HepG2 (cell line): ENCODE results near the gene RUVBL2. TPM values are rescaled to one million over a fixed set of nuclear protein-coding genes. Genes with fewer than 3 reads are reported as not detected.

Source experiments
- ARNTL ChIP-seq: sonication (generic); formaldehyde crosslinking; IDR thresholded peaks from 2 replicates; pipeline ENCODE4 v1.4.0; 2020; ENCODE audit warnings: mild to moderate bottlenecking, missing genetic modification reagents
- E2F1 ChIP-seq: sonication (generic); formaldehyde crosslinking; IDR thresholded peaks from 2 replicates; pipeline ENCODE4 v1.5.0; 2020; ENCODE audit warnings: missing genetic modification reagents
- FOSL2 ChIP-seq: sonication (generic); formaldehyde crosslinking; IDR thresholded peaks from 2 replicates; pipeline ENCODE4 v1.4.0; 2020; ENCODE audit warnings: missing genetic modification reagents
- GTF2F1 ChIP-seq: fragments of 150-350 bp; IDR thresholded peaks from 2 replicates; pipeline ENCODE4 v1.6.1; 2014; ENCODE audit warnings: low read length
- HNRNPL ChIP-seq: fragments of 200-400 bp; formaldehyde crosslinking; IDR thresholded peaks from 2 replicates; pipeline ENCODE4 v1.6.1; 2017; ENCODE audit warnings: mild to moderate bottlenecking, low read depth, low read length
- KDM3A ChIP-seq: IDR thresholded peaks from 2 replicates; pipeline ENCODE4 v1.6.1; 2018; ENCODE audit warnings: low read depth, missing compliant biosample characterization
- MAFK ChIP-seq, 2 experiments: IDR thresholded peaks in 1 of 2; conservative IDR thresholded peaks in 1 of 2; 2 replicates each; pipeline ENCODE4 v1.6.1; 2011; ENCODE audit warnings: improper control_type of control experiment in 2 of 2, low read length in 2 of 2
- NFATC3 ChIP-seq: sonication (generic); formaldehyde crosslinking; IDR thresholded peaks from 2 replicates; pipeline ENCODE4 v1.5.1; 2020; ENCODE audit warnings: mild to moderate bottlenecking, missing genetic modification reagents
- PAWR ChIP-seq: sonication (generic); formaldehyde crosslinking; IDR thresholded peaks from 2 replicates; pipeline ENCODE4 v1.4.0; 2020; ENCODE audit warnings: missing genetic modification reagents, mild to moderate bottlenecking, borderline replicate concordance
- POLR2G ChIP-seq: fragments of 200-400 bp; formaldehyde crosslinking; IDR thresholded peaks from 2 replicates; pipeline ENCODE4 v1.6.1; 2018; ENCODE audit warnings: mild to moderate bottlenecking, low read depth, low read length, moderate library complexity
- PTBP1 ChIP-seq: fragments of 200-400 bp; formaldehyde crosslinking; IDR thresholded peaks from 2 replicates; pipeline ENCODE4 v1.6.1; 2018; ENCODE audit warnings: low read length, low read depth; ENCODE audit not compliant: poor library complexity, severe bottlenecking
- RAD51 ChIP-seq: fragments of 450-650 bp; IDR thresholded peaks from 2 replicates; pipeline ENCODE4 v1.6.1; 2016; ENCODE audit warnings: borderline replicate concordance
- RFX1 ChIP-seq: fragments of 450-650 bp; IDR thresholded peaks from 2 replicates; pipeline ENCODE4 v1.6.1; 2017
- SNAI1 ChIP-seq: sonication (generic); formaldehyde crosslinking; IDR thresholded peaks from 2 replicates; pipeline ENCODE4 v1.5.0; 2020; ENCODE audit warnings: mild to moderate bottlenecking, missing genetic modification reagents, borderline replicate concordance
- SP1 ChIP-seq, 2 experiments: fragments of 450-650 bp in 1 of 2; sonication (generic) in 1 of 2; formaldehyde crosslinking in 1 of 2; IDR thresholded peaks; 2 replicates each; pipeline versions ENCODE4 v1.4.0 to v1.6.1; 2016 to 2020; ENCODE audit warnings: missing genetic modification reagents in 1 of 2
- YY1 ChIP-seq: IDR thresholded peaks from 2 replicates; pipeline ENCODE4 v1.6.1; 2011; ENCODE audit warnings: low read length, low read depth, moderate library complexity, mild to moderate bottlenecking; ENCODE audit not compliant: insufficient read depth, insufficient replicate concordance
- ZBTB38 ChIP-seq: sonication (generic); formaldehyde crosslinking; IDR thresholded peaks from 2 replicates; pipeline ENCODE4 v1.5.1; 2020; ENCODE audit warnings: mild to moderate bottlenecking, missing genetic modification reagents
- ZFY ChIP-seq: sonication (generic); formaldehyde crosslinking; IDR thresholded peaks from 2 replicates; pipeline ENCODE4 v1.4.0; 2020; ENCODE audit warnings: missing genetic modification reagents
- ZNF256 ChIP-seq: sonication (generic); formaldehyde crosslinking; conservative IDR thresholded peaks from 2 replicates; pipeline ENCODE4 v1.4.0; 2020; ENCODE audit warnings: missing genetic modification reagents
- ZNF275 ChIP-seq: sonication (generic); formaldehyde crosslinking; IDR thresholded peaks from 2 replicates; pipeline ENCODE4 v1.8.0; 2022; ENCODE audit warnings: missing genetic modification reagents, mild to moderate bottlenecking, inconsistent platforms, borderline replicate concordance
- ZNF503 ChIP-seq: sonication (generic); formaldehyde crosslinking; IDR thresholded peaks from 2 replicates; pipeline ENCODE4 v1.4.0; 2020; ENCODE audit warnings: missing genetic modification reagents
- ZNF709 ChIP-seq: sonication (generic); formaldehyde crosslinking; IDR thresholded peaks from 2 replicates; pipeline ENCODE4 v1.5.0; 2020; ENCODE audit warnings: mild to moderate bottlenecking, missing genetic modification reagents
- ZNF83 ChIP-seq: sonication (generic); formaldehyde crosslinking; IDR thresholded peaks from 2 replicates; pipeline ENCODE4 v1.4.0; 2020; ENCODE audit warnings: missing genetic modification reagents, mild to moderate bottlenecking, borderline replicate concordance
- ZSCAN31 ChIP-seq: sonication (generic); formaldehyde crosslinking; IDR thresholded peaks from 2 replicates; pipeline ENCODE4 v1.5.0; 2020; ENCODE audit warnings: low read depth, mild to moderate bottlenecking, missing genetic modification reagents
- polyA plus RNA-seq, 8 experiments: library from polyadenylated mRNA; depleted of rRNA in 3 of 8; stranded (reverse) in 7 of 8; unstranded in 1 of 8; fragments of >200 nt; fragmentation: Illumina TruSeq in 4 of 8; extraction: Trizol in 4 of 8; gene quantifications; 2 replicates each; pipeline versions ENCODE4 v1.2.1 to v1.2.3, GENCODE V29; 2011 to 2016; ENCODE audit warnings: low read depth in 4 of 8, missing spikeins in 1 of 8, mixed read lengths in 1 of 8; ENCODE audit not compliant: insufficient read depth in 1 of 8
- total RNA-seq, 5 experiments: library from RNA; depleted of rRNA; stranded (reverse); fragments of >200 nt; fragmentation: Illumina TruSeq; extraction: Trizol; gene quantifications; 2 replicates each; pipeline ENCODE4 v1.2.3, GENCODE V29; 2016; ENCODE audit warnings: low read depth in 1 of 5
- TF ChIP-seq, protein P1 (sequence below): IDR thresholded peaks from 2 replicates; pipeline ENCODE4 v1.6.1; 2012; ENCODE audit warnings: inconsistent platforms
- TF ChIP-seq, protein P2 (sequence below): IDR thresholded peaks from 2 replicates; pipeline ENCODE4 v1.6.1; 2016; ENCODE audit warnings: low read depth, borderline replicate concordance

RUVBL2 gene
- total and polyA plus RNA-seq, 2 of the 13 experiments (the other 11 are each of a cell fraction or from before 2014, with no cell fraction given) = 120 to 122 TPM

DNA sequence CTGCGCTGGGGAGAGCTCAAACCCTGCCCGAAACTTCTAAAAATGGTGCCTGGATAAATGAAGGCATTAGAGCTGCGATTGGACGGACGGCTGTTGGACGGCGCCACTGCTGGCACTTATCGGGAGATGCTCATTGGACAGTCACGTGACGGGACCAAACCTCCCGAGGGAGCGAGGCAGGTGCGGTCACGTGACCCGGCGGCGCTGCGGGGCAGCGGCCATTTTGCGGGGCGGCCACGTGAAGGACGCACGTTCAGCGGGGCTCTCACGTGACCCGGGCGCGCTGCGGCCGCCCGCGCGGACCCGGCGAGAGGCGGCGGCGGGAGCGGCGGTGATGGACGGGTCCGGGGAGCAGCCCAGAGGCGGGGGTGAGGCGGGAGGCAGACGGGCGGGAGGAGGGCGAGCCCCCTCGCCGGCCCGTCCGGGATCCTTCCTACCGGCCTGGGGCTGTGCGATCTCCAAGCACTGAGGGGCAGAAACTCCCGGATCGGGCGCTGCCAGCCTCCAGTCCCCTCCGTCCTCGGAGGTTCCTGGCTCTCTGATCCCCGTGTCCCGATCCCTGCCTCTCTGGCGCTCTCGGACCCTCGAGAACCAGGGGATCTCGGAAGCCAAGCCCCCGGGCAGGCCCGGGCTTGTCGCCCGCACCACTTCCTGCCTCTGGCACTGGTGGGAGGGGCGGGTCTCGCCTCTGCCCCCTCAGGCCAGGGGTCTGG is 38.9 kb upstream of the RUVBL2 start, which contains the start of gene BAX (continued):
- 0 out of 2 replicates have a peak, but pooled peaks have one; percentile 19 for TF ChIP-seq ZNF83 (CRISPR knock-in tag)
- peak; percentile 75 for TF ChIP-seq POLR2G
- TF ChIP-seq ZSCAN31 = no peak
- no peak for TF ChIP-seq RFX1
- 0 out of 2 replicates have a peak, but pooled peaks have one; percentile 25 for TF ChIP-seq ZNF709
- TF ChIP-seq FOSL2 (CRISPR knock-in tag) = peak; percentile 7; the same call in 1 of the 2 replicates
- peak; percentile 100 for TF ChIP-seq RAD51
- no peak for TF ChIP-seq HNRNPL
- 0 out of 2 replicates have a peak, but pooled peaks have one; percentile 5 for TF ChIP-seq ZNF503 (CRISPR knock-in tag)
- TF ChIP-seq ARNTL (CRISPR knock-in tag) = peak; percentile 94
- TF ChIP-seq, protein P1, sequence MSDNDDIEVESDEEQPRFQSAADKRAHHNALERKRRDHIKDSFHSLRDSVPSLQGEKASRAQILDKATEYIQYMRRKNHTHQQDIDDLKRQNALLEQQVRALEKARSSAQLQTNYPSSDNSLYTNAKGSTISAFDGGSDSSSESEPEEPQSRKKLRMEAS = peak; percentile 94
- peak; percentile 97 for TF ChIP-seq GTF2F1
- peak; percentile 44 for TF ChIP-seq PTBP1
- TF ChIP-seq MAFK (conservative IDR thresholded peaks at IDR 0.05 in 1 of 2, IDR thresholded peaks at IDR 0.05 in 1 of 2; ENCODE audit: low read length in 2 of 2) = no peak
- peak; percentile 60; the same call in 1 of the 2 replicates for TF ChIP-seq ZNF275 (CRISPR knock-in tag)
- TF ChIP-seq, protein P2, sequence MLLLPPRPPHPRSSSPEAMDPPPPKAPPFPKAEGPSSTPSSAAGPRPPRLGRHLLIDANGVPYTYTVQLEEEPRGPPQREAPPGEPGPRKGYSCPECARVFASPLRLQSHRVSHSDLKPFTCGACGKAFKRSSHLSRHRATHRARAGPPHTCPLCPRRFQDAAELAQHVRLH = 0 out of 2 replicates have a peak, but pooled peaks have one; percentile 45
- TF ChIP-seq YY1 = peak; percentile 100
- TF ChIP-seq SNAI1 (CRISPR knock-in tag) = peak; percentile 68; the same call in 1 of the 2 replicates
- peak; percentile 52; the same call in 1 of the 2 replicates for TF ChIP-seq ZBTB38
- no peak for TF ChIP-seq PAWR (CRISPR knock-in tag)
- no peak for TF ChIP-seq NFATC3 (CRISPR knock-in tag)
- TF ChIP-seq E2F1 (CRISPR knock-in tag) = peak; percentile 31; the same call in 1 of the 2 replicates
- TF ChIP-seq SP1 (IDR thresholded peaks at IDR 0.05) = no peak
- TF ChIP-seq SP1 (CRISPR knock-in tag; IDR thresholded peaks at IDR 0.05) = peak; percentile 30; the same call in 1 of the 2 replicates
- peak; percentile 66 for TF ChIP-seq ZFY (CRISPR knock-in tag)
- TF ChIP-seq ZNF256 (CRISPR knock-in tag) = no peak; the same call in 1 of the 2 replicates
- 0 out of 2 replicates have a peak, but pooled peaks have one; percentile 14 for TF ChIP-seq KDM3A (CRISPR knock-in tag)
